ENCODE results near the gene ATP10A.

ATP10A gene

DNA sequence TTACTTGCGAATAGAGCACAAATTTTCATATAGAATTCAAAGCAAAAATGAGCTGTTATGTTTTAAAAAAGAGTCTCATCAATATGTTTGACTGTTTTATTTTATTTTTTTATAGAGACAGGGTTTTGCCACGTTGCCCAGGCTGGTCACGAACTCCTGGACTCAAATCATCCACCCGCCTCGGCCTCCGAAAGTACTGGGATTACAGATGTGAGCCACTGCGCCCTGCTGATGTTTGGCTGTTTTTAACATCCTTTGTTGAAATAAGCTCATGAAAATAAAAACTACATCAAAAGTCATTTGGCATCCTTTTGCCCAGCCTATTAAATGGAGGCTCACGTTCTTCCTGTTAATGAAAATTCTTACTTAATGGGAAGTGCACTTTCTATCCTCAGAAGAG is 154.7 kb downstream of the ATP10A start:
- DNase-seq (ENCODE audit: low read depth in 2 of 2, low spot score in 1 of 2): no peak

DNA sequence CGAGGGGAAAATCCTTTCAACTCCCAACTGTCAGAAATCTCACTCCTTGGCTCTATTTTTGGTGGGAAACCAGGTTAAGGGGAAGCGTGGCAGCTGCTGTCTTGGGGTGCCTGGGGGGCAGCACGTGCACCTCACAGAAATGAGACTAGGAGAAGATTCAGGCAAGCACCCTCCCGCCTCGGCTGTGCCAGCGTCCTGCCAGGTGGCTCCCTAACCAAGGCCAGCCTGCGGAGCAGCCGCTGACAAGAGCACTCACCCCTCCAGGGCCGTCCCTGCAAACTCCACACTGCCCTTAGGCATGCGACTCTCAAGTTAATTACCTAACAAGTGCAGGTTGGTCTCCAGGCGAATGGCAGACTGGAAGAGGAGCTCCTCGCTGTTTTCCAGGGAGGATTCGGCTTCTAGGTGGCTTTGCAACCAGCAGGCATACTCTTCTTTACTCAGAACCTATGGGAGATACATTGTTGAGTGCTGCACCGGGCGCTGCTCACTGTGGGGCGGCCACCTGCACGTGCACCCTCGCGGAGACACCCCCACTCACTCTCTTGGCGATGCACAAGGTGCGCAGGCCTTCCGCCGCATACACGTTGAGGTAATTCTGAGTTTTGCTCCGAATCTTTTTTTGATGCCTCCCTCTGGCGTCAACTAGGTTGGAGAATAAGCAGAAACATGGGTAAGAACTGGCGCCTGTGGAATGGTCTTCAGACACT is 155.3 kb downstream of the ATP10A start:
- no peak for DNase-seq (ENCODE audit: low read depth in 2 of 2, low spot score in 1 of 2)

DNA sequence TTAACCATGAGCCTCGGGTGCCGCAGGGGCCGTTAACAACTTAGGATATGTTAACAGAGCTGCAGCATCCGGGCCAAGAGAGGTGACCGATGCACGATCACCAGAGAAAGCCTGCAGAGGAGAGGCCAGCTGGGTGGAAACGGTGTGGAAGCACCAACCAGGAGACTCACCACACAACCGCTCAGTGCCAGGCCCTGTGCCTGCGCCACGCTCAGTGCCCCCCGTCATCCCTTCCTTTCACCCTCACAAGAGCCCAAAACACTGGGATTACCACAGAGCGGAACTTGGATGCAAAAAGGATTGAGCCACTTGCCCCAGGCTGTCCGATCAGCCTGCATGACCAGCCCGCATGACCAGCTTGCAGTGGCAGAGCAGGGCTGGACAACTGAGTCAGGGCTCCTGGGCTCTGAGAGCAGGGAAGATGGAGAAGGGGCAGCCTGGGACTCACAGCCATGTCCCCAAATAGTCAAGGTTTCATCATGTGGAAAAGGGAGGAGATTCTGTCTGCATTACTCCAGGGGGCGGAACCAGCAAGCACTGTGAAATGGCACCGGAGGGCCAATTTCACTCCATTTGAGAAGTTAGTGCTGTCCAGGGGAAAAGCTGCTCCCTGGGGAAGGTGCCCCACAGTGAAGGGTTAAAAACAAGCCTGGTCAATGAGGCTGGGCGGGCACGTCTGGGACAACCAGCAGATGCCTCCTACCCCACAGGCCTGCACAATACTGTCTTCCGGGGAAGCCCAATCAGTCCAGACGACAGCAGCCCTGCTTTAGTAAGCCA is 156.8 kb downstream of the ATP10A start:
- DNase-seq (ENCODE audit: low read depth in 2 of 2, low spot score in 1 of 2): no peak

DNA sequence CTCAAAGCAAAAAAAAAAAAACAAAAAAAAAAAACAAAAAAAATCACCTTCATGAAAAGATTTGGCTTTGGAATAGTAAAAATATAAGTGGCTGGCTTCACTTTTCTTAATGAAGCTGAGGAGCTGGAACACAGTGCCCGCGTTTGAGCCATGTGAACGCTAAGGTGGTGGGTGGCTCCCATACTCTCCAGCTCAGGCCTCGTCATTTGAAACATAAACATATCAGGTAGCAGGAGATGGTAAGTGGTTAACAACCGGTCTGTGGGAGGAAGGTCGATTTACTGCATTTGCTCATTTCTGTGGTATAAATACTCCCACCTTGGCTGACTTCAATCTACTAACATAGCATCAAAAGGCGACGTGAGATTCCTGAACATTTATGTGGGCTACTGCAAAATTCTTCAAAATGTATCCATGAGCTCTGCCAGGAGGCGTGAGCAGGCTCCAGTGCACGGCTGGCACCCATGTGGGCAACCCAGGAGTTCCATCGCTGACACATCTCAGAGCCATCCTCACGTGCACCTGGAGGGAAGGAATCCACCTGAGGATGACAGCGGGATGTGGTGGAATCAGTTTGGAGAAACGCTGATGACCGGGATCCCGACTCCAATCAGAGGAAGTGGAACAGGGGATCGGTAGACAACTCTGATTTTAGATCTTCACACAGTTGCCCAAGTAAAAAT is 157.6 kb downstream of the ATP10A start:
- no peak for DNase-seq (ENCODE audit: low read depth in 2 of 2, low spot score in 1 of 2)

DNA sequence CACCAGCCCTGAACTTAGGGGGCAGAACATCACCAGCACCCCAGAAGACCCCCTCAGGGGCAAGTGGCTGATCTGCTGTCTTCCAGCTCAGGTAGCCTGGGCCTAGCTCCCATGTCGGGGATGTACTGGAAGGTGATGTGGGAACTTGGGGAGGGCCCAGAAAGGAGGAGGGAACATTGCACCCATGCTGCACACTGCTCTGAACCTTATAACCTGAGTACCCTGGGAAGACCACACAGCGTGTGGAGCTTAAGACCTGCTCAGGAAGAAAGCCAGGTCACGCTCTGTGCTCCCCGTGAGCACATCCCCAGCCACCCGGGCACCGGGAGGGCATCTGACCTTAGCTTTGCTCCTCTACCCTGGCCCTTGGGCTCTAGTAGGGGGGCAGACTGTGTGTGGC is 159.4 kb downstream of the ATP10A start:
- no peak for DNase-seq (ENCODE audit: low read depth in 2 of 2, low spot score in 1 of 2)

DNA sequence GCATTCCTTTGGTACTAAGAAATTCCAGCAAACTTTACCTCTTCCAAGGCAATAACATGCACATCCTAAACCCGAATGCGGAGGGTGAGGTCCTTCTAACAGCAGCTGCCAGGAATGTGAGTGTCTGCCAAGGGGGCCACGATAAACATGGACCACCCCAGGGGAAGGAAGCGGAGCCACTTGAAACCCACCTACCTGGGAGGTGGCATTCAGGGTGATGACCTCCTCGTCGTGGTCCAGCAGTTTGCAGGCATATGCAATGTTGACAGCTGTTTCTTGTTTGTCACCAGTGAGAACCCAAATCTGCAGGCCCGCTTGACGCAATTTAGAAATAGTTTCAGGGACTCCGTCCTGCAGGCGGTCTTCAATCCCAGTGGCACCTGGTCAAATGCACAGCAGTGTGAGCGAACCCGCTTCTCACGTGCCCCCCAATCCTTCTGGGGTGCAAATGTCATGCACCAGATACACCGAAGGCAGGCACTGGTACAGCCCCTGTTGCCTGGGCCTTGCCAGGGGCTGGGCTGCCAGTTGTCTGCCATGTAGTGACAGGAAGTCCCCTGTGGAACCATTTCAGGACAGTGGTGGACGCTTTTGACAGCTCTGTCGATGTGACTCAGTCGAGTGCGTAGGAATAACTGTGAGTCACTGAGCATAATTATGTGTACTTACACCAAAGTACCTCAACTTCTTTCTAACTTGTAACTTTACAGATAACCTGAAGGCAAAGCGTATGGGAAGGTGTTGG is 161.2 kb downstream of the ATP10A start:
- DNase-seq (ENCODE audit: low read depth in 2 of 2, low spot score in 1 of 2): no peak

DNA sequence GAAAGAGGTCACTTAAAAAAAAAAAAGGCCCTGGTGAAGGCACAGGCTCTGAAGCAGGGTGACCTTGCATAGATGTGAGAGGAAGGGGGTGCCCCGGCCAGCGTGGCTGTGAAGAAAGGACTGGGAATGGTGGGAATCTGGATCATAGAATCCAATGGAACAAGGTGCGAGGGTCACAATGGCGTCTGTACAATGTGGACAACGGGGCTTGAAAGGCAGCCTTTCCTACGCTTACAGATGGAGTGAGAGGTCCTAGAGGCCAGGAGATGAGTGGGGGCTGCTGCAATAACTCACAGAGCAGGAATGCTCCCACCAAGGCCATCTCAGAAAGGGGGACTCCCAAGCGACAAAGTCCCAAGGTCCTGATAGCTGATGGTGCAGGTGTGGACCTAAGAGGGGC is 162.2 kb downstream of the ATP10A start:
- DNase-seq (ENCODE audit: low read depth in 2 of 2, low spot score in 1 of 2): no peak

DNA sequence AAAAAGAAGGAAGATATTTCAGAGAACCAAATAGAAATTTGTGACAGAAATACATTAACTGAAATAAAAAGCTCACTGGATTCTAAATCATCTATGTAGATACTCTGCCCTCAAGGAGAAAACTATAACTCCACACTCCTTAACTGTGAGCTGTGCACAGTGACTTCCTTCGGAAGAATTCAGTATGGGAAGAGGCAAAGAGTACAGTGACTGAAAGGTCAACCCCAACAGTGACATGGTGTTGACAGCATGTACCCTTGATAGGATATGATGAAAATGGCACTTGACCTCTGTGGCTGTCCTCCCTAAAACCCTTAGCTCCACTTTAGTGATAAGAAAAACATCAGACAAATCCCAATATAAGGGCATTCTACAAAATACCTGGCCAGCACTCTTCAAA is 165.5 kb downstream of the ATP10A start:
- DNase-seq (ENCODE audit: low read depth in 2 of 2, low spot score in 1 of 2): no peak

DNA sequence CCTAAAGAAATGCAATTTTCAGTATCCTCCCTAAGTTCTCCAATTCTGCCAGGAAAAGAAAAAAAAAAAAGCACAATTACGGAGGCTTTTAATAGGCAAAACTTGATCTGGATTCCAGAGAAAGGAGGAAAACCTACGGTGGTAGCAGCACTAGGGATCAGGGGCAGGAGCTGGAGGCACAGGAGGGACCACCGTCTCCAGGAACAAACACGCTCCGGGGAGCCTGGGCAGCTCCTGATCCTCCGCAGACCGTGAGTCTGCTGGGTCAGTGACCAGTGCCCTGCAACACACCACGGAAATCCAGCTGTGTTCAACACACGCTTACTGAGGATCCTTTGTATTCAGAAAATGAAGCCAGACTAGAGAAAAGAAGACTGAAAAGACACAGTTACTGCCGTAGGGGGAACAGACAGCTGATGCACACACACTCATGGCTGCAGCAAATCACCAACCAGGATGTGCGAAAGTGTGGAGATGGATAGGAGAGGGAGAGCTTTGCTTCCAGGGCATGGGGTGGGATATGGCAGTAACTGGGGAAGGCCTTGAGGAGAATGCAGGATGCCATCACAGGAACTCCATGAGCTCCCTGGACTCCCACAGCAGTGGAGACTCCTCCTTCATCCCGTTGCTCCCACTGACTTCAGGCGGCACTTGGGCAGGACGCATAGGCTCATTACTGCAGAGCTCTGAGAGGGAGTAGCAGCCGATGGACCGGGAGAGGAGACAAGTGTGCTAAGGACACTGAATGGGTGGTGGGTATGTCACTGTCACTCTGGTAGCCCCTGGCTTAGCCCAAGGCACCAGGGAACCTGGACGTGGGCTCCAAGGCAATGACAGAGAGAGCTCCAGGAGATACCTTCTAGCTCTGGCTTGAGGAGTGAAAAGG is 167.0 kb downstream of the ATP10A start:
- no peak for DNase-seq (ENCODE audit: low read depth in 2 of 2, low spot score in 1 of 2)

DNA sequence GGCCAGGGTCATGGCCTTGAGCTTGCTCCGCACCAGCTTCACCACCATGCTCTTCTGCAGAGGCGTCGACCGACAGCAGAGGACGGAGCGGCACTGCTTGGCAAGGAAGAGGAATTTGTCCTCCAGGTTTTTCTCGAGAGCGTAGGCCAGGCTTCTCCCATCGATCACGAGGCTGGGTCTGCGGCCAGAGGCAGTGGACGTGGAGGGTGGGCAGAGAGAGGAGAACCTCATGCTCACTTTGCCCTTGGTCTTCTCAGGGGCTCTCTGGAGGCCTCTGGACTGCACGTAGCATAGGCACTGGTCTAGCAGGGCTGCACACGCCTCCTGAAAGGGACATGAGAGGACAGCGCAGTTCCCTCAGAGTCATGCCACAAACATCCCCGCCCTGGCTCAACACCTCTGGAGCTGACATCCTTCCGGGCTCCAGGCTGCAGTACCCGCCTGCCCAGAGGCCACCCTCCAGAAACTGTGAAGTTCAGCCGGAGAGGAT is 168.3 kb downstream of the ATP10A start:
- no peak for DNase-seq (ENCODE audit: low read depth in 2 of 2, low spot score in 1 of 2)

DNA sequence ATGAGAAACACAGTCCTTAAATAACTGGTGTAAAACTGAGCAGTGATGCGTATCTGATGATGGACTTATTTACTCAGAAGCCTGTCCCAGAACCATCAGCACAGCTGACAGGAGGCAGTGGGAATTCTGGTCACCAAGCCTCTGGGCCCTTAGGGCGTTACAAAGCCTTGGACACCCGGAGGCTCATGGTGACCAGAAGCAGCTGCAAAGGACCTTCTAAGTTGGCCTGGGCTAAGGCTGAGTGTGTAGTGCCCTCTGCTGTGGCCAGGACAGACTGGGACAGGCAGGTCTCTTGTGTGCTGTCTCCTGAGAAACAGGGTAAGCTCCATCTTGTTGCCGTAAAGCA is 168.9 kb downstream of the ATP10A start:
- no peak for DNase-seq (ENCODE audit: low read depth in 2 of 2, low spot score in 1 of 2)

DNA sequence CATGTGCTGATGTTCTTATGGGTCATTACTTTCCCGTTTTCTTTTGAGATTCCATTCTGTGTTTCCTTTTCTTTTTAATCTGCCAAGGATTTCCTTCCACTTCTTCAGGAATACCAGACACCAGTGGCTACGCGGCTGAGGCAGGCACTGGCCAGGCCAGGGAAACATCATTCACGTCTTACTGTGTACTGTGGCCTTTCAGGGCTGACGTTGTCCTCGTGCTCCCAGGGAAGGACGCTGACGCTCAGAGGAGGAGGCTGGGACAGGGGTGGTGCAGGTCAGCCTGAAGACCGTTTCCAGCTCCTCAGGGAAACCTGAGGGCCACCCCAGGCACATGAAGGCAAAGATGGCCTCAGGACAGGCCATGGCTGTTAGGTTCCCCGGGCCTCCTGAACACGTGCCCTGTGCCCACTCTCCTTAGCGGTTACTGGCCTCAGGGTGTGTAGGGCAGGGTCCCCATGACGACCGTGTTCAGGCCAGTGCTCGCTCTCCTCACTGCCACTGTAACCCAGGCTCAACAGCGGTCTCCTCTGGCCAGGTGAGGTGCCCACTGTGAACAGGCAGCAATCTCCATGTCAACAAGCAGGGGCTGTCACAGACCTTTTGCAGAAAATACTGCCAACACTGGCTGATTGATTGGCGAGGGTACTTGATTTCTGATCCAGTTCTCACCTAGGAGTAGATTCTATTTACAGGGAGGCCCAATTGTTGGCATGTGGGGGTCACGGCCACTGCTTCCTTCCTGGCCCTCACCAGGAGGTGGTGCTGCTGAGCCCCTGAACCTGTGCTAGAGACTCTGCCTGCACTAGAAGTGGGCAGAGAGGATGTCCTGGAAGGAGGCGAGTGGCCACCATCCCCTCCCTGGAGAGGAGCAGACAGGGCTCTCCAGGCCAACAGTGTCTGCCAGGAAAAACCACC is 169.5 kb downstream of the ATP10A start:
- DNase-seq (ENCODE audit: low read depth in 2 of 2, low spot score in 1 of 2): no peak

DNA sequence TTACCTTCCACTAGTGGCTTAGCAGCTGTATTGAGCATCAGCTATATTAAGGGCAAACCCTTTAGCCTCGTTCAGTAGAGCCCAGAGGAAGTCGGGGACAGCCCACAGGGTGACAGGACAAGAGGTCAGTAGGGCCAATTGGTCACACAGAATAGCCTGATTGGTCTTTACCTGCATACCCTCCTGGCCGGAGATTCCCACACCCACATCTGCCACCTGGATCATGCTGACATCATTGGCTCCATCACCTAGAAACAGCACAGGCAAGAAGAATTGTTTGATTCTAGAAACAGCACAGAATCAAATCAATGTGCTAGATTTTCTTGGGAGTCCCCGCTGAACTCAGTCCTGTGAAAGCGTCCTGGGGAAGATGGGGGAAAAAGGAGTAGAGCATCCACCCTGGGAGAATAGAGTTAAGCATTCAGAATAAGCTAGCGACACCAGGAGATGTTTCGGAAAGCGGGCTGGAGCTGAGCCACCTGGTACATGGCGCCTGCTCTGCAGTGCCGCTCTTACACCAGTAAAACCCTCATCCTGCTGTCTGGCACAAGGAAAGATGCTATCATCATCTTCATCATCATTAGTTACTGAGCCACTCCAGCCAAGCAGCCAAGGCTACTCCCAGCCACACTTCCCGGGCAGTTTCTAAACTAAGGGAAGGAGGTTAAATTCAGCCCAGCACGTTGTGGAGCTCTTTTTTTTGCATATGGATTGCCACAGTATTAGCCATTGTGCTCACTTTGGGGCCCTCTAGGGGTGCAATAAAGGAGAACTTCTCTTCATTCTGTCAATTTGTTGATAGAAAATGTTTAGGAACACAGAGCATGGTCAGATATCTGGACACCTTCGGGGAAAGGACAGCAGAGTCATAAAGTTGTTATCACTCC is 171.3 kb downstream of the ATP10A start:
- no peak for DNase-seq (ENCODE audit: low read depth in 2 of 2, low spot score in 1 of 2)

DNA sequence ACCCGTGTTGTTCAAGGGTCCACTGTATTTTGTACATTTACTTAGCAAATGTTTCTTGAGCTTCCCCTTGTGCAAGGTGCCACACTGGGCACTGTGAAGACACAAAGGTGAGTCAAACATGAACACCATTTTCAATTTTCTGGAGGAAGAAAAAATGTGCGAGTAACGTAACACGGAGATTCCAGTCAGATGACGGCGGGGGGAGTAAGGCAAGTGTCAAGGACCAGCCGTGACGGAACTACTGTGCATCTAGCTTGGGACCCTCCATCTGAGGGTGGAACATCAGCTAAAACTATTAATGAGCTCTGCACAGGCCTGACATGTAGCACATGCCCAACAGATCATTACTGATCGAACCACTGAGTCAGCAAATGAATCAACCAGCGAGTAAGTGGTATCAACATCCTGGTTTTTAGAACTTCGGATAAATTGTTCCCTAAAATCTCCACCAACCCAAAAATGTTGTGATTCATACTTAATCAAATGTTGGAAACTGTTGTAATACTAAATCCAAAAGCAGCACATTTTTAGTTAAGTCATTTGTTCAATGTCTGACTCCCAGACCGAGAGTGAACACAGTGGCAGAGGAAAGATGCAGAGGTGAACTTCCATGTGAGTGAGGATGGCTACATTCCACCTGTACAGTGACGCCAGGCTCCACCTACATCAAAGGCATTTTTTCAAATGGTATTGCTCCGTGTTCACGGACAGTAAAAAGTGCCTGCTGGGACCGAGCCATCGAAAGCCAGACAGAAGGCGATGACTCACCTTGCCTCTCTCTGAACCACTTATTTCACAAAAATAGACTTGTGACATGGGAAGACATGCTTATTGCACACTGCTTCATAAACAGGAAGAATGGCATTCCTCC is 172.2 kb downstream of the ATP10A start:
- DNase-seq (ENCODE audit: low read depth in 2 of 2, low spot score in 1 of 2): no peak

DNA sequence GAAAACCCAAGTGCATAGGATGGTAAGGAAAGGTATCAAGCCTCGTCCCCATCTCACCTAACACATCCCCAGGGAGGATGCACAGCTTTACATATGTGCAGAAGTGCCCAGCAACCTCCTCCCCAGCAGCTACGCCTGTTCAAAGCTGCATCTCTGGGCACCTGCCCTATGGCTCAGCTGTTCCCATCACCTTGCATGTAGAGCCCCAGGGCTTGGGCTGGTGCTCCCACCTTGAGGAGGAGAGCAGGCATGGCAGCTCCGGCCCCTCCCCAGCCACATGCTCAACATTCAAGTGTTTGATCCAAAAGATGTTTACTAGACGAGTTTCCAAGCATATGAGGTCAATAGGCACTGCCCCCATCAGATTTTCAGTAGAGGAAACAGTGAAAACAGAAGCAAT is 173.5 kb downstream of the ATP10A start:
- no peak for DNase-seq (ENCODE audit: low read depth in 2 of 2, low spot score in 1 of 2)

DNA sequence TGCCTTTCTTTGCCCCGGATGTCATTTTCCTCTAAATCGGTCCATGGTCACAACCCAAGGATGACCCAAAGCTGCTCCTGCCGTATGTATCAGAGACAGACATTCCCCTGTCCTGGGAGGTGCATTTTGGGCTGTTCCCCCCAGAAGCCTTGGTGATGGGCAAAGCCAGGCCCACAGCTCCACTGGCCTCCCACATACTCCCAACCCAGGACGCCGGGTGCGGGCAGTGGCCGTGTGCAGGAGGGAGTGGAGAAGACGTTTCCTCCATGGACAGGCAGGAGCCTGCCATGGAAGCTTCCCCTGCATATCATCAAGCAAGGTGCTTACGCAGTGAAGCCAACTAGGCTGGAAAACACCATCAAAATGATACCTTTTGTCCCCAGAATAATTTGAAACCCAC is 175.0 kb downstream of the ATP10A start:
- DNase-seq (ENCODE audit: low read depth in 2 of 2, low spot score in 1 of 2): no peak

DNA sequence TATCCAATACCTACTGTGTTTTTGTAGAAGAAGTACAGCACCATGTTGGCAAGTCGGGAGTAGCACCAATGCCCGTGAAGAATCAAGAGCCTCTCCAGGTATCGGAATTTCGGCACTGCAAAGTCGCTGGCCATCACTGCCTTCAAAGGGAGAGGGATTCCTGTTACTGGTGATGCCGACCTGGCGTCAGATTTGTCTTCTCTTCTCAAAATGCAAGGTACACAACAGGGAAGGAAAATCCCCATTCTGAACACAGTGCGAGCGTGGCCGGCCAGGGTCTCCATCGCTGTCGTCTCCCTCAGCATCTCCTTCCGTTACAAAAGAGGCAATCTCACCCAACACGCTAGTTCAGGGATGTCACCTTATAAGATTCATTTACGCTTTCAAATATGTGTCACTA is 175.4 kb downstream of the ATP10A start:
- DNase-seq (ENCODE audit: low read depth in 2 of 2, low spot score in 1 of 2): no peak

DNA sequence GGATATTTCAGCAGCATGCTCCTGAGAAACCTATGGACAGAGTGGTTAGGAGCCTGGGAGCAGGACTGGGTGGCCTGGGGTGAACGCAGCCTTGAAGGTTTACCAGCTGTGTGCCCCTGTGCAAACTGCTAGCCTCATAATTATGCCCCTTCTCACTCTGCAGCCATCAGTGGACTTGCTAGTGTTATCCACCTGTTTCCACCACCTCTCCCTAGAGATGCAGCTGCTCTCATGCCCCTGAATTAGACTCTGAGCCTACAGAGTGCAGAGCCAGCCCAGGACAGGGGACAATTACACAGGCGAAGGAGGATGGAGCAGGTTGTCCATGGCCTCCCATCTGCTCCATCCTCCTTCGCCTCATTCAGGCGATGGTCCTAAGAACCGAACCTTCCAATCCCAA is 175.9 kb downstream of the ATP10A start:
- no peak for DNase-seq (ENCODE audit: low read depth in 2 of 2, low spot score in 1 of 2)

Data from stimulated activated CD8-positive, alpha-beta memory T cell treated with anti-CD3 and anti-CD28 coated beads, Interleukin-4, amount 100 ng/mL, for 1 hour (primary cell).